NCI-H2029 (cell line): Measurements from ENCODE around the gene TAF3.
"Not testable (repeated sequence)": the region's sequence is repeated elsewhere in the genome, so short reads cannot be mapped to it uniquely, and the experiment has no call there.

Experiments used
- DNase-seq: peaks from one replicate; lab custom pipeline; 2025; lab: John Stamatoyannopoulos, UW

Gene TAF3, protein sequence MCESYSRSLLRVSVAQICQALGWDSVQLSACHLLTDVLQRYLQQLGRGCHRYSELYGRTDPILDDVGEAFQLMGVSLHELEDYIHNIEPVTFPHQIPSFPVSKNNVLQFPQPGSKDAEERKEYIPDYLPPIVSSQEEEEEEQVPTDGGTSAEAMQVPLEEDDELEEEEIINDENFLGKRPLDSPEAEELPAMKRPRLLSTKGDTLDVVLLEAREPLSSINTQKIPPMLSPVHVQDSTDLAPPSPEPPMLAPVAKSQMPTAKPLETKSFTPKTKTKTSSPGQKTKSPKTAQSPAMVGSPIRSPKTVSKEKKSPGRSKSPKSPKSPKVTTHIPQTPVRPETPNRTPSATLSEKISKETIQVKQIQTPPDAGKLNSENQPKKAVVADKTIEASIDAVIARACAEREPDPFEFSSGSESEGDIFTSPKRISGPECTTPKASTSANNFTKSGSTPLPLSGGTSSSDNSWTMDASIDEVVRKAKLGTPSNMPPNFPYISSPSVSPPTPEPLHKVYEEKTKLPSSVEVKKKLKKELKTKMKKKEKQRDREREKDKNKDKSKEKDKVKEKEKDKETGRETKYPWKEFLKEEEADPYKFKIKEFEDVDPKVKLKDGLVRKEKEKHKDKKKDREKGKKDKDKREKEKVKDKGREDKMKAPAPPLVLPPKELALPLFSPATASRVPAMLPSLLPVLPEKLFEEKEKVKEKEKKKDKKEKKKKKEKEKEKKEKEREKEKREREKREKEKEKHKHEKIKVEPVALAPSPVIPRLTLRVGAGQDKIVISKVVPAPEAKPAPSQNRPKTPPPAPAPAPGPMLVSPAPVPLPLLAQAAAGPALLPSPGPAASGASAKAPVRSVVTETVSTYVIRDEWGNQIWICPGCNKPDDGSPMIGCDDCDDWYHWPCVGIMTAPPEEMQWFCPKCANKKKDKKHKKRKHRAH

DNA sequence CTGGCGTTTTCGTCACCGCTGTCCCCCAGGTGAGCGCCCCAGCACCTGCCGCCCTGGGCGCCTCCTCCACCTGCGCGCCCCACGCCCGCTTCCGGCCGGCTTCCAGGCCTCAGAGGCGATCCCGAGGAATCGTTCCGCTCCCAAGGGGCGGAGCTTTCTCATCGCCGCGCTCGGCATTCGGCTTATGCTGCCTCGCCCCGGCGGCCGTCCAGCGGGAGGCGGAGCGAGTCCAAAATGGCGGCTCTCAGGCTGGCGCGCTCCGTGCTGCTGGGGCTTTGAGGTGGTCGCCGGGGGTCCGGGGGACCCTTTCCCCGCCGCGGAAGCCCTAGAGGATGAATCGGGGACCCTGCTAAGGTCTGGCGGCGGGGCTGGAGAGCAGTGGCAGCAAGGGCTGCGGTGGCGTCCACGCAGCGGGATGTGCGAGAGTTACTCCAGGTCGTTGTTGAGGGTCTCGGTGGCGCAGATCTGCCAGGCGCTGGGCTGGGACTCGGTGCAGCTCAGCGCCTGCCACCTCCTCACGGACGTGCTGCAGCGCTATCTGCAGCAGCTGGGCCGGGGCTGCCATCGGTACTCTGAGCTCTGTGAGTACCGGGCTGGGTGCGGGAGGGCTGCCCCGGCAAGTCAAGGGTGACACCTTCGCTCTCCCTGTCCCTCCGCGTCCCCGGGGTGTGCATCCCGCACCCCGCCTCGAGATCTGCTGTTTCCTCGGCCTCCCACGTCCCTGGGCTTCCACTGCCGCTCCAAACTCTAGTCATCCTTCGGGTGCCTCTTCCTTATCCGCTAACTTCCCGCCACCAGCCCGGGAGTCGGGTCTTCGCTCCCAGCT, at the start of gene TAF3:
TAF3 (plus strand) TSS at position 211 of the 826 bp plus-strand sequence; CDS start at position 416, 205 bp downstream.
- DNase-seq: peak; percentile 76

DNA sequence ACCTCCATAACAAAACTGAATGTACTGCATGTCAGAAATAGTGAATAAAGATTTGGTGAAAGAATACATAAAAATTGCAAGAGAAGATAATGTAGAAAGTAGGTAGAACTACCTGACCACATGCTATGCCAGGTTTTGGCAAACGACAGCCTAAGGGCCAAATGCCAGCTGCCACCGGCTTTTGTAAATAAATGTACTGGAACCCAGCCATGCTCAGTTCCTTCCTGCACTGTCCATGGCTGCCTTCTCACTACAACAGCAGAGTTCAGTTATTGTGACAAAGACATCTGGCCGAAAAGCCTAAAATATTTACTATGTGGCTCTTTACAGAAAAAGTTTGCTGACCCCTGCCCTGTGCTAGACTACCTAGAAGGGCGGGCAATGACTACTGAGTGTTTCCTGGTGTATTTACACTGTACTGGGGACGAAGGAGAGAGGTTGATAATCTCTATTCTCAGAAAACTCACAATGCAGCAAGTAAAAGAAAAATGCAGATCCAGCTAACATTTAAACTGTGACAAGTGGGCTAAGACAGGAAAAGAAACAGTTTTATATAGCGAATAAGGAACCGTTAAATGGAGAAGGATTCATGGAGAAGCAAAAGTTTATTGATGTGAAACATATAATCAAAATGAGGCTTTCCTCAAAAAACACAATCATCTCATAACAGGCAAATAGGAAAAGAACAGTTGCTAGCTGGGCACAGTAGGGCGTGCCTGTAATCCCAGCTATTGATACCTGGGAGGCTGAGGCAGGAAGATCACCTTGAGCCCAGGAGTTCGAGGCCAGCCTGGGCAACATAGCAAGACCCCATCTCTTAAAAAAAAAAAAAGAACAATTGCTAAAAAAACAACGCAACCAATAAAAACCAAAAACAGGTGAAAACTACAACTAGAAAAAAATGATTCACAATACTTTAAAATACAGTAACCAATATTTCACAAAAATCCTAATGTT, 44.2 kb upstream of the TAF3 start:
- DNase-seq: peak; percentile 55

DNA sequence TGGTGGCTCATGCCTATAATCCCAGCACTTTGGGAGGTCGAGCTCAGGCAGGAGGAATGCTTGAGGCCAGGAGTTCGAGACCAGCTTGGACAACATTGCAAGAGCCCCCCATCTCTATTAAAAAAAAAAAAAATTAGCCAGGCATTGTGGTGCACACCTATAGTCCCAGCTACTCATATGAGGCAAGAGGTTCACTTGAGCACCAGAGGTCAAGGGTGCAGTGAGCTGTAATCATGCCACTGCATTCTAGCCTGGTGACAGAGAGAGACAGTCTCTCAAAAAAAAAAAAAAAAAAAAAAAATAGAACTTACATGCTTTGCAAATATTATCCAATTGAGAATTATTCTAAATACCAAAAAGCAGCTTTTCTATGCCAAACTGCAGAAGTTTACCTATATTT, 41.5 kb upstream of the TAF3 start:
- DNase-seq: no peak

DNA sequence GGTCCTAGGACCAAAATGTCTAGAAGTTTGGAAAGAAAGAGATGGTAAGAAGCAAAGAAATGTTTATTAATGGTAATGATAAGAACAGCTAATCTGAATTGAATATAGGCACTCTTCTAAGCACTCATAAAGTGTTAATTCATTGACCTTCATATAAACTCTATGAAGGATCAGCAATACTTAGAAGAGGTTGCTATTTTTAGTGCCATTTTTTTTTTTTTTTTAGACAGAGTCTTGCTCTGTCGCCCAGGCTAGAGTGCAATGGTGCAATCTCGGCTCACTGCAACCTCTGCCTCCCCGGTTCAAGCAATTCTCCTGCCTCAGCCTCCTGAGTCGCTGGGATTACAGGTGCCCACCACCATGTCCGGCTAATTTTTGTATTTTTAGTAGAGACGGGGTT, 36.1 kb upstream of the TAF3 start:
- DNase-seq: not testable (repeated sequence)

DNA sequence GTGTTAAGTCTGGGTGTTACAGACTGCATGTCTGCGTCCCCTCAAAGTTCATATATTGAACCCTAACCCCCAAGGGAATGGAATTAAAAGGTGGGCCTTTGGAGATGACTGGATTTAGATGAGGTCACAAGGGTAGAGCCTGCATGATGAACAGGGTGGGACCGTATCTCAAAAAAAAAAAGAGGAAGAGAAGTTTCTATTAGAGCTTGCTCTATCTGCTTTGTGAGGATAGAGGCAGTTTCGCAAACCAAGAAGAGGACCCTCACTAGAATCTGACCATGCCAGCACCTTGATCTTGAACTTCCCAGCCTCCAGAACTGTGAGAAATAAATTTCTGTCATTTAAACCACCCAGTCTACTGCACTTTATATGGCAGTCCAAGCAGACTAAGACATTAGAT, 31.9 kb upstream of the TAF3 start:
- no peak for DNase-seq

DNA sequence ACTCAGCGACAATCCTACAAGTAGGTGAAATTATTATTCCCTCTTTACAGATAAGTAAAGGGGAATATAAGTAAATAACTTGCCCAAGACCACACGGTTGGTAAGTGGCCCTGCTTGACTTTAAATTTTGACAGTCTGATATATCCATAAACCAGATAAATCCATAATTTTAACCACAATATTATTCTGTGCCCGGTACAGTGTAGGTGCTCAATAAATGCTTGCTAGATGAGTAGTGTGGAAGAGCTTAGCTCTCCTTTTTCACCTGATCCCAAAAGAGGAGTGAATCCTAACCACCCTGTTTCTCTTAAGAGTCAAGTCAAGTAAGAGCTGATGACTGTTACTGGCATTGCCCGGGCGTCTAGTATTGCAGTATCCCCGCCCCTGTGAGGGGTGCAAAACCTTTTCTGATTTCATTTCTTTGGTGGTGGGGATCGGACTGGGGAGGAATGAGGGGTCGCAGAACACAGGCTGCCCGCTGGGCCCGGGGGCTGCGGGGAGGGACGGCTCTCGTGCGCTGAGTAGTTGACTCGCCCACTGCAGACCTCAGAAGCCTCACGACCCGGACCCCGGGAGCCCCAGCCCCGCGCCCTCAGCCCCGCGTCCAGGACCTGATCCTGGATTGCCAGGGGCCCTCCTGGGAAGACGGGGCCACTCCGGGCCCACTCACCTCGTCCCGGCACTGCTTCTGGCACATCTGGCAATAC, 31.0 kb upstream of the TAF3 start:
- DNase-seq: no peak

DNA sequence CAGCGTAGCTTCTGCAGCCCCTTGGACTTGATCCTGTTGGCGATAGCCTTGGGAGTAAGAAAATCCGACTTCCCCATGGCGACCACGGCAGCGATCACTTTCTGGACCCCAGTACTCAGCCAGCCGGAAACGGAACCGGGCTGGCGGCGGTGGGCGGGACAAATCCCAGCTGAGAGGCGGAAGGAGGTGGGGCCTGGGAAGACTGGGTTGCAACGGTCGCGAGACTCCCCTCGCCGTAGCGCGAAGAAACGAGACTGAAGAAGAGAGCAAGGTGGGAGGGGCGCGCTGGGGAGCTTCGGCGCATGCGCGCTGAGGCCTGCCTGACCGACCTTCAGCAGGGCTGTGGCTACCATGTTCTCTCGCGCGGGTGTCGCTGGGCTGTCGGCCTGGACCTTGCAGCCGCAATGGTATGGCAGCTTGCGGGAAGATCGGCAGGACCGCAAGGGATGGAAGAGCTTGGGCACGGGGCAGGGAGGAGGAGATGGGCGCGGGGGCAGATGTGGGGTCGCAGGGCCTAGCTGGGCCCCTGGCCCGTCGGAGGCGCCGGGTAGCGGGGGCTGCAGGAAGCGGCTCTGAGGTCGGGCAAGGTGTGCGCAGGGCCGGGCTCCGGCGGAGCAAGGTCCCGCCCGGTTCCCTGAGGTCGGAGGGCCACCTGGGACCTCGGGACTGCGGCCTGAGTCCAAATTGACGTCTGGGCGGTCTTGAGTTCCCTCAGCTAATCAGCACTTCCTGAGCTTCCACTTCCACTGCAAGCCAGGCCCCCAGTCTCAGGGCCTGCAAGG, 30.3 kb upstream of the TAF3 start, which contains the start of the genes ATP5F1C and KIN:
ATP5F1C (plus strand) TSS at position 321 of the 782 bp plus-strand sequence; CDS start at position 352, 31 bp downstream.
KIN (minus strand) TSS at position 137 of the 782 bp plus-strand sequence; CDS start at position 77, 60 bp downstream.
- peak; percentile 79 for DNase-seq

DNA sequence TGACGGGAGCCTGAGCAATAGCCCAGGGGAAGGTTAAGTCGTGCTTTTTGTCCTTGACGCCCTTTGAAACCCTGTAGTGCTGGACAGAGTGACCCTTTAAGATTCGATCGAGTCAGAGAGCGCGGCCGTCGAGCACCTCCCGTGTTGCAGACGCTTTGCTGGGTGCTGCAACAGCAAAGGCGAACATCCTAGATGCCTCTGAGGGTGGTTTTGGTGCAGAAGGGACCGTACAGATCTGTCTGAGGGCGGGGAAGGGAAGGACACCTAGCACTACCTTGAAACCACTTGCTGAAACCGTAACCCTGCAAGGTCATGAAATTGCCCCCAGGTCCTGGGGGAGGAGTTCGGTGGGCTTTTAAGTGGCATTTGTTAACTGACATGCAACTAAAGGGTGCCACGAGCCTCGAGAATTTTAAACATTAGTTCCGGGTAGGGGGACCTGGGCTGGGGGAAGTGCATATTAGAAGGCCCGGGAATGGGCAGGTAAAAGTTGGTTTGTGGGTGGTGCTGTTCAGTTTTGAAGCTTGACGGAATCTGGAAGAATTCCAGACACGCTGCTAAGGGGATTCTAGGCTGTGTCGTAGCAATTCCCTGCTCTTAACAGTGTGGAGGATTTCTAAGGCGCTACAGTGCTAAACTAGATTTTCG, 29.5 kb upstream of the TAF3 start:
- peak; percentile 4 for DNase-seq

DNA sequence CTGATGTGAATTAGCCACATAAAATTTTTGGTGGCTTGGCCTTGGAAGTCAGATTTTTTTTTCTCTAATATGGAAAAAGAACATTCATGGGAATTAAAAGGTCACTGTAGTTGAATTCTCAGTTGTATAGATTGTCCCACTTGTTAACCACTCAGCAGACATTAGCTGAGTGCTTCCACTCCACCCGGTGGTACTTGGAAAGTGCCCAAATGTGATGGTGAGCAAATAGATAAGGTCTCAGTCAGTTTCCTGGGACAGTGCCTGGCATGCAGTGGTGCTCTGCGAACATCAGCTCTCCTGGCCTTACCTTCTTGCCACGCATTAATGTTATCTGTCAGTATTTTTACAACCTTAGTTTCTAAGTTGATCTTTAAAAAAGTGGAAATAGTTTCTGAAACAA, 28.9 kb upstream of the TAF3 start:
- peak; percentile 49 for DNase-seq

DNA sequence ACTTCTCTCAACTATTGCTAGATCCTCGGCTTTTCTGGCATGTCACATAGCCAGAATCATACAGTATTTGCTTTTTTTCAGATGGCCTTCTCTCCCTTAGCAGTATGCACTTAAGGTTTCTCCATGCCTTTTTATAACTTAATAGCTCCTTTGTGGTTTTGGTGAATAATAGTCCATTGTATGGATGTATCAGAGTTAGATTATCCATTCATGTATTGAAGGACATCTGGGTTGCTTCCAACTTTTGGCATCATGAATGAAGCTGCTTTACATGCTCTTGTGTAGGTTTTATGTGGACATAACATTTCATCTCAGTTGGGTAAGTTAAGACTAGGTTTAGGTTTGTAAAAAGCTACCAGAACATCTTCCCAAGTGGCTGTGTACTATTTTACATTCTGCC, 25.8 kb upstream of the TAF3 start:
- DNase-seq: no peak

DNA sequence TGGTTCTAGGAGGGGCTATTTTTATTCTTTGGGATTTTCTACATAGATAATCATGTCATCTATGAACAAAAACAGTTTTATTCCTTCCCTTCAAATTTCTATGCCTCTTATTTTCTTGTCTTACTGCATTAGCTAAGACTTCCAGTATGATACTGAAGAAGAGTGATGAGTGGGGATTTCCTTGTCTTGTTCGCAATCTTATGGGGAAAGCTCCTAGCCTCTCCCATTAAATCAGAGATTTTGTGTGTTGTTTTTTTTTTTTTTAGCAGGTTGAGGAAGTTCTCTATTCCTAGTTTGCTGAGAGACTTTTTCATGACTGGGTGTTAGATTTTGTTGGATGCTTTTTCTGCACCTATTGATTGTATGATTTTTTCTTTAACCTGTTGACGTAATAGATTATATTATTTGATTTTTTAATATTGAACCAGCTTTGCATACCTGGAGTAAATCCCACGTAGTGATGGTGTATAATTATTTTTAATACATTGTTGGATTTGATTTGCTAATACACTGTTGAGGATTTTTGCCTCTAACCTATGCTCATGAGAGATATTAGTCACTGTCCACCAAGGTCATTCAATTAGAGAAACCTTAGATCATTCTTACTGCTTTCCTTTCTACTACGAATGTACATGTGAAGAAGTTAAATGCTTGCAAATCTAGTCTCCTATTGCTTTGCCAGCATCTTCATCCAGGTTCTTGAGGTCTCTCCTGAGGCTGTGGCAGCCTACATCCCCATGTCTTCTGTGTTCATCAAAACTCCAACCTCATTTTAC, 23.9 kb upstream of the TAF3 start:
- DNase-seq: no peak

DNA sequence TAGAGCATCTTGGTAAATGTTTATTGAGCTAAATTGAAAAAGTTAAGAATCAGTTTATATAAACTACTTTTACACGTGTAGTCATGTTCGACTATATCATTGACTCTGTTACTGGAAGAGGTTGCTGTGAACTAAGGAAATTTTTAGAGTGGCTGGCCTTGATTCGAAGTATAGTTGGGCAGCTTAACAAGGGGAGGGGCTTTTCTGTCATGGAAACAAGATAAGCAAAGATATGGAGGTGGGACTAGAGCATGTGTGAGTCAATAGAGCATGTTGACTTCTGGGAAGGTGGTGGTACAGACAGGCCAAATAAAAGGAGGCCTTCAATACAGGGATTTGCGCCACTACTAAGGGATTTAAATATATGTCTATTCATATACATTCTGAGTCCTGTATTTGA, 22.7 kb upstream of the TAF3 start:
- no peak for DNase-seq

DNA sequence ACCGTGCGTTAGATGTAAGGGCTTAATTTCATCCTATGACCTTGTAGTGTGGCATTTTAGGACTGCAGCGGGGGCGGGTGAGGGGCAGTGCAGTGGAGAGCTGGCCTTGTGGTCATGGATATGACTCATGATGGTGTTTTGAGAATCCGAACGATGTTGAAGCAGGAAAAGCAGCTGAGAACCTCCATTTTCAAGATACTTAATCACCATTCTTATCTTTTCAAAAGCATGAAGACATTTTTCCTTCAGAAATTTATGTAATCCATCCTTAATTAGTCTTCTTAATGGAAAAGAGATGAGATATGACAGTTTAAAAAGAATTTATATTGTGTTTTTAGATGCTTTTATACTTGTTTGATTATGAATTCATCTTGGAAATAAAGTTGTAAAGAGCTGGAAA, 20.7 kb upstream of the TAF3 start:
- no peak for DNase-seq

DNA sequence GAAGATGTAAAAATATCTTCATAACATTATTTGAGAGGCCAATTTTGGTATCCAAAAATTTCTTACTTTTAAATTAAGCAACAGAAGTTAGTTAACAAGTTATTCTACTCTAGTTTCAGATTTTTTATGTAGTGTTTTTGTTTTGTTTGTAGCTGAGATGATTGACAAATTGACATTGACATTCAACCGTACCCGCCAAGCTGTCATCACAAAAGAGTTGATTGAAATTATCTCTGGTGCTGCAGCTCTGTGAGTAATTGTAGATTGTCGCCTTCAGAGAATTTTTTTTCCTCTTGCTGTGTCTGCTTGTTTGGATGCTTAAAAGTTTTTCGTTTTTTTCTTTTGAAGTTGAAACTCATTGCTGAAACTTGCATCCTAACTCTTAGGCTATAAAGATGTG, 15.7 kb upstream of the TAF3 start:
- DNase-seq: no peak

DNA sequence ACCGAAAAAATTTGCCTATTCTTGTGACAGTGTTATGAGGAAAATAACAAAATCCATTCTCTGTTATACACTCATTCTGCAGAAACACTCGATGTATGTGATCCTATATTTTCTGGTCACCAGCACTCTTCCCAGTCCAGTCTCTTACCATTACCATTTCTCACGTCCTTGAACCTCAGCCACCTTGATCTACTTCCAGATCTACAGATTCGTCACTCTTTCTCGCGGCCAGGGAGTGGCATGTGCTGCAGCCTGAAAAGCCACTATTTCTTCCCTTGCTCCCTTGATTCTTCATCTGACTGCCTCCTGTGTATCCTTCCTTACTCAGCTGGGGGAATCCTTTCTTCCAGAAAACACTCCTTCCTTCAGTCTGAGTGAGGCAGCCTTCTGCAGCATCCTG, 14.1 kb upstream of the TAF3 start:
- no peak for DNase-seq

DNA sequence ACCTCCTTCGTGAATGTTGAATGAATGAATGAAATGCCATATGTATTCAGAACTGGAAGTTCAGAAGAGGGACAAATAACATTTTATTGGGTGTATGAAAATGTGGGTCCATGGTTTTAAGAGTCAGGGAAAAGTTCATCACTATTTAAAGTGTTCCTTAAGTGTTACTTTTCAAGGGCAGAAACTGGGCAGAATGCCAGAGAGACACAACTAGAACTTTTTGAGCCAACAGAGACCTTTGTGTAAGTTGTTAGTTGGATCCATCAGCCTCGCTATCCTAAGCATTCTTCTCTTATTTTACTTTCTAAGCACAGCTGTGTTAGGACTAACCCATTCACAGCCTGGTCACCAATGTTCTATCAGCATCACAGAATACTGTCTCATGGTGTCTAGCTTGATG, 13.6 kb upstream of the TAF3 start:
- DNase-seq: no peak

DNA sequence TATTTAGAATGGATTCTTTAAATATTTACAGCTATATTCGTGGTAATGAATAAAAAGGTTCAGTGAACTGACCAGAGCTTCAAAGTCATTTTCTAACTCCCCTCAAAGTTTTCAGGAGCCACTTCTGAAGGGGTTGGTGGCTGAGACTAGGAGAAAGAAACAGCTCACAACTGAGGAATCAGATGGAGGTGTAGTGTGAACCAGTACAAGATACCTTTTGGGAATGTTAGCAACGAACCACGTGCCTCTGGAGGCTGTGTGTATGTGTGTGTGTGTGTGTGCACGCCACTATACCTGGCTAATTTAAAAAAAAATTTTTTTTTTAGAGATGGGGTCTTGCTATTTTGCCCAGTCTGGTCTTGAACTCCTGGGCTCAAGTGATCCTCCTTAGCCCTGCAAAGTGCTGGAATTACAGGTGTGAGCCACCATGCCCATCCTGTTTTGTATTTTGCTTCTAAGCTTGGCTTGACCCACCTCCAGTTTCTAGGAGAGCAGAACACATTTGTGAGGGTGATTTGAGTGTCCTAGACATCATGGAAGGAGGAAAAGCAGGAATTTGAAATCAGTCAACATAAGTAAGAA, 9.5 kb upstream of the TAF3 start:
- no peak for DNase-seq

DNA sequence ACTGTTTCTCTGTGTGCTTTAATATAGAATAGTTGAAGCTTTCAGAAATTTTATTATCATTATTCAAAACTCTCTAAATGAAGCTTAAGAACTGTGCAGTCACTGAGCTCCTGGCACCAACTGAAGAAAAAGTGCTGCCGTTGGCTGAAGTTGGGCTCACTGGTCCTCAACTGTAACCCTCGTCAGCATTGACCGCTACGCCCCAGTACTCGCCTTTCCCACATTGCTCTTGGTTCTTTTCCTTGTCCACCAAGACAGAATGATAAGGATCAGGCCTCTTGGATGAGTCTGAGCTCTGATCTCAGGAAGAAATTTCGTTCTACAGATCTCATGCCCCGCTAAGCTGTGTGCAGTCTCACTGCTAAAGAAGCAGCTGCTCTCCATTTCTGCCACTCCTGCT, 7.9 kb upstream of the TAF3 start:
- DNase-seq: no peak
